Stimulated activated CD8-positive, alpha-beta memory T cell treated with anti-CD3 and anti-CD28 coated beads, Interleukin-12 subunit alpha, Interleukin-12 subunit beta, amount 100 ng/mL, for 24 hours (primary cell): Measurements from ENCODE around the gene C4orf33.
"Not testable (repeated sequence)": the region's sequence is repeated elsewhere in the genome, so short reads cannot be mapped to it uniquely, and the experiment has no call there.

Experiments
- DNase-seq: peaks from one replicate; pipeline ENCODE4 v3.0.0-alpha.2; 2020; ENCODE audit errors: extremely low read depth

Gene C4orf33, protein sequence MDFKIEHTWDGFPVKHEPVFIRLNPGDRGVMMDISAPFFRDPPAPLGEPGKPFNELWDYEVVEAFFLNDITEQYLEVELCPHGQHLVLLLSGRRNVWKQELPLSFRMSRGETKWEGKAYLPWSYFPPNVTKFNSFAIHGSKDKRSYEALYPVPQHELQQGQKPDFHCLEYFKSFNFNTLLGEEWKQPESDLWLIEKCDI

DNA sequence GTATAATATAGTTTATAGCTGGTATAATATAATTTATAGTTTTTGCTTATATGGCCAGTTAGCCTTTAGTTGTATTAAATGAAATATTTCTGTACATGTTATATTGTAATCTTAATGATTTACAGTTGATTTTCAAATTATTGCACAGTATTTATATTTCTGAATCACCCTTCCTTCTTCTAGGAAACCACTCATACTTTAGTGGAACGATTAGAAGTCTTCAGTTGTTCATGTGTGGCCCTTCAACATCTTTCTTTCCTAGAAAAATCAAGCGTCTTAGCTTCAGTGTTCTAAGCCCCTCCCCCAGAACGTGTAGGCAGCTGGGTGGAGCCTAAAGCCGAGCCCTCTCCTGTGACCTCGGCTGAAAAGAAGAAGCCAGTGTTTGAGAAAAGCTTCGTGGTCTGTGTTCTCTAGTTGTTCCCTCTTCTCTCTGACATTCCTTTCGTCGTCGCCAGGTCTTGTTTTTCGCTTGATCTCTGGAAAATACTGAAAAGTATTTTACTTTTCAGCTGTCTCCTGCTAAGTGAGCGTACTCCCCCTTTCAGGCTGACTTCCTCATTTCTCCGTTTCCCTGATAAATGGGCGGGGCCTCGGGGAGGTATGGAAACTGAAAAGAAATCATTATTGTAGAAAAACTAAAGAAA lies at the start of gene C4orf33:
TSS of gene C4orf33 (plus strand) at position 342 of the 644 bp plus-strand sequence. CDS start 6,459 bp downstream, outside the sequence.
- peak; percentile 45 for DNase-seq

DNA sequence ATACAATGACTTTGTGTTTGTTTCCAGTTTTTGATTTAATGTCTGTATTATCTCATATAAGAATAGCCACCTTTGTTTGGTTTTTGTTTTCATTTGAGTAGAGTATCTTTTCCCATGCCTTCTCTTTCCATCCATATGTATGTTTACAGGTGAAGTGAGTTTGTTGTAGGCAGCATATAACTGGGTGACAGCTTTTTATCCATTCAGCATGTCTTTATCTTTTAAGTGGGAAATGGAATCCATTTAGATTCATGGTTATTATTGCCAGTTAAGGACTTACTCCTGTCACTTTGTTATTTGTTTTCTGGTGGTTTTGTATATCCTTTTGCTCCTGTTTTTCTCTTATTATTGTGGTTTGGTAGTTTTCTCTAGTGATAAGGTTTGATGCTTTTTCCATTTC lies 36.9 kb upstream of the C4orf33 start:
- no peak for DNase-seq

DNA sequence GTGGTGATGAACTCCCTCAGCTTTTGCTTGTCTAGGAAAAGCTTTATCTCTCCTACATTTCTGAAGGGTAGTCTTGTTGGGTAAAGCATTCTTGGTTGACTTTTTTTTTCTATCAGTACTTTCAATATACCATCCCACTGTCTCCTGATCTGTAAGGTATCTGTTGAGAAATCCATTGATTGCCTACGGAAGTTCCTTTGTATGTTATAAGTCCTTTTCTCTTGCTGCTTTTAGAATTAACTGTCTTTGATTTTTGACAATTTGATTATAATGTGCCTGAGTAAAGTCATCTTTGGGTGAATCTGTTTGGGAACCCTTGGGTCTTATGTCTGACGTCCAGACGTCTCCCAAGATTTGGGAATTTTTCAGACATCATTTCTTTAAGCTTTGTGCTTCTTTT lies 33.4 kb upstream of the C4orf33 start:
- no peak for DNase-seq

DNA sequence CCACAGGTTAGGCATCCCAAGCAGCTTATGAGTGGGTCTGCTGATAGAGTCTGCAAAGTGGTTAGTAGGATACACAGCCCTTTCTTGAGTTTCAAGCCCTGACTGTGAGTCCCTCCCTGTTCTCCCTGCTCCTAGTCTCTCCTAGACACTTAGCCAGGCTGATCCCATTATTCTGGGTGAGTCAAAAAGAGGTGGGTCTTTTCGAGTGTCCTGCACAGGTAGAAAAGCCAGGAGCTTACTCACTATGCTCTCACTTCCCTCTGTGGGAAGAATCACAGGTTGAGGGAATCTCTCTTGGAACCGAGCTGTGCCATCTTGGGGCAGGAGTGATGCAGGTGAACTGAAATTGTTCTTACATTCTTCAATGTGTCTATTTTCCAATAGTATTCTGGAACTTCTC lies 32.3 kb upstream of the C4orf33 start:
- no peak for DNase-seq

DNA sequence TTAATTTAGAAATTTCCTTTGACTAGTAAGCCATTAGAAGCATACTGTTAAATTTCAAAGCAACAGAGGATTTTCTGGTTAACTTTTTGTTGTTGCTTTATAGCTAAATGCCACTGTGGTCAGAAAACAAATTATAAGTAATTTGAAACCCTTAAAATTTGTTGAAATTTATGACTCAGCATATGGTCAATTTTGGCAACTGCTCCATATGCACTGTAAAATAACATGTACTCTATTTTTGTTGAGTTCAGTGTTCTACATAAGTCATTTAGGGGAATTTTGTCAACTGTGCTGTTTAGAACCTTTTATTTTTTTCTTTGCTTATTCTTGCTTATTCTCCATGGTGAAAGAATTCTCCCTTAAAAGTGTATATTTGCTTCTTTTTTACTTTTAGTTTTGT lies 31.2 kb upstream of the C4orf33 start:
- no peak for DNase-seq

DNA sequence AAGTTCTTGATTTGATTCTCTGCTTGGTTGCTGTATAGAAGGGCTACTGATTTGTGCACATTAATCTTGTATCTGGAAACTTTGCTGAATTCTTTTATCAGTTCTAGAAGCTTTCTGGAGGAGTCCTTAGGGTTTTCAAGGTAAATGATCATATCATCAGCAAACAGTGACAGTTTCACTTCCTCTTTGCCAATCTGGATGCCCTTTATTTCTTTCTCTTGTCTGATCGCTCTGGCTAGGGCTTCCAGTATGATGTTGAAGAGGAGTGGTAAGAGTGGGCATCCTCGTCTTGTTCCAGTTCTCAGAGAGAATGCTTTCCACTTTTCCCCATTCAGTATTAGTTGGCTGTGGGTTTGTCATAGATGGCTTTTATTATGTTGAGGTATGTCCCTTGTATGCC lies 26.4 kb upstream of the C4orf33 start:
- not testable (repeated sequence) for DNase-seq

DNA sequence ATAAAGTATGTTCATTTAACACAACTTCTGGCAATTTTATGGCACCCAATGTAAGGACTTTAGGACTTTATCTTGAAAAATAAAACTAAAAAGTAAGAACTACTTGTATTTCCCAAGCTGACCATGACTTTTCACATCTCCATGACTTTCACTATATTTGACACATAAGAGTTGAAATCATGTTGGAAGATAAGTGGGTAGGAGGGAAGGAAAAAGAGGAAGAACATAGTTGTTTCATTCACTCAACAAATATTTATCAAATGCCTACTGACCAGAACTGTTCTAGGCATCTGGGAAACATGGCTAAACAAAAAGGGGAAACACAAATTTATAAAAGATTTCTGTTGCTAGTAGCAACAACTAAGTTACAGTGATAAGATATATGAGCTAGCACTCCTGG lies 18.6 kb upstream of the C4orf33 start:
- DNase-seq = no peak

DNA sequence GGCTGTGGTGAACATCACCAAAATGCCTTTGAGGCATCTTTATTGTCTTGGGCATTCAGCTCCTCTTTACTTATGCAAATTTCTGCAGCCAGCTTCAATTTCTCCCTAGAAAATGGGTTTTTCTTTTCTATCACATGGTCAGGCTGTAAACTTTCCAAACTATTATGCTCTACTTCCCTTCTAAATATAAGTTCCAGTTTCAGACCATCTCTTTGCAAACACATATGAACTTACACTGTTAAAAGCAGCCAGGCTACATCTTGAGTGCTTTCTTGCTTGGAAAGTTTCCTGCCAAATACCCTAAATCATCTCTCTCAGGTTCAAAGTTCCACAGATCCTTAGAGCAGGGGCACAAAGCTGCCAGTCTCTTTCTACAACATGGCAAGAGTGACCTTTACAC lies 15.8 kb upstream of the C4orf33 start:
- DNase-seq = no peak

DNA sequence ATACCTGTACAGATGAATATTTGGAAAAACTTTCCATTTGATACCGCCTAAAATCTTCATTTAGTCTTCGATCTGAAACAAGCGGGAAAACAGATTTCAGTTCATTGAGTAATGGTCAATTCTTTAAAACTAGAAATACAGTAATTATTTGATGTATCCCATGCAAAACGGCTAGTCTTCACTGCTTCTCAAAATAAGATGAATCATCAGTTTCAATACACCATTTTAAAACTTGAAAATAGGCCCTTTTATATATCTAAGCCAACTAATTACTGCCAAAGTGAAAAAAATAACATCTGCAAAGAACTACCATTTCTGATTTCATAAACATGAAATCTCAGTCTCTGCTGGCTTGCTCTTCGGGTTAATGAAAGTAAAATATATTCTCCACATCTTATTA lies 13.7 kb upstream of the C4orf33 start:
- DNase-seq = no peak

DNA sequence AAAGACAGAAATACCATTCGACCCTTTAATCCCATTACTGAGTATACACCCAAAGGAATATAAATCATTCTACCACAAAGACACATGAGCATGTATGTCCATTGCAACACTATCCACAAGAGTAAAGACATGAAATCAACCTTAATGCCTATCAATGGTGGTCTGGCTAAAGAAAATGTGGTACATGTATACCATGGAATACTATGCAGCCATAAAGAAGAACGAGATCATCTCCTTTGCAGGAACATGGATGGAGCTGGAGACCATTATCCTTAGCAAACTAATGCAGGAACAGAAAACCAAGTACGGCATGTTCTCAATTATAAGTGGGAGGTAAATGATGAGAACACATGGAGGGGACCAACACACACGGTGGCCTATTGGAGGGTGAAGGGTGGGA lies 10.5 kb upstream of the C4orf33 start:
- no peak for DNase-seq

DNA sequence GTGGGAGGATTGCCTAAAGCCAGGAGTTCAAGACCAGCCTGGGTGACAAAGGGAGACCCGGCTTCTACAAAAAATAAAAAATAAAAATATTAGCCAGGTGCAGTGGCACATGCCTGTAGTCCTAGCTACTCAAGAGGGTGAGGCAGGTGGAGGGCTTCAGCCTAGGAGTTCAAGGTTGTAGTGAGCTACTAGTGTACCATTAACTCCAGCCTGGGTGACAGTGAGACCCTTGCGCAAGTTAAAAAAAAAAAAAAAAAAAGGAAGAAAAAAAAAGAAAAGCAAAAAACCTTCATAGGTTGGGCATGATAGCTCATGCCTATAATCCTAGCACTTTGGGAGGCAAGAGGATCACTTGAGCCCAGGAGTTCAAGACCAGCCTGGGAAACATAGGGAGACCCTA lies 8.4 kb upstream of the C4orf33 start:
- no peak for DNase-seq

DNA sequence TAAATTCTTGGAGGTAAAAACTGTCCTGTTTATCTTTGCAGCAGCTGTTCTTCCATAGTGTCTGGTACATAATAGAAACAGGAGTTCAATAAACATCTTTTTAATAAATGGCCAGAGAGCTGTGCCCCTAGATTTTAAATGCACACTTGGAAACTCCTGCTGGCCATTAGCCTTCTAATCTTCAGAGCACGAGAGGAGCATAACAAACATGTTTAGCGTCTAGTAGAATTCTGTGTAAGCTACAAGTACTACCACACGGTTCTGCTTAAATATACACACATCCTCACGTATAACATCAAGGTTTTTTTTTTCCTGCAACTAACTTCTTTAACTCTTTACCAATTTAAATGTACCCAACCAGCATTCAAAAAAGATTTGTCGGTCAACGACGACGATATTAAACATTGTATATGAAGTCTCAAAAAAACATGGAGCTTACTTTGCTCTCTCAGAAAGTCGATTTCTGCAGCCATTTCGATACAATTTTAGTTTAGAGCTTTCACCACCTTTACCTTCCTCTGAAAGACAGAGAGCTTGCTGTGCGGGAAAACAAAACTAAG lies 3.2 kb upstream of the C4orf33 start:
- DNase-seq = no peak

DNA sequence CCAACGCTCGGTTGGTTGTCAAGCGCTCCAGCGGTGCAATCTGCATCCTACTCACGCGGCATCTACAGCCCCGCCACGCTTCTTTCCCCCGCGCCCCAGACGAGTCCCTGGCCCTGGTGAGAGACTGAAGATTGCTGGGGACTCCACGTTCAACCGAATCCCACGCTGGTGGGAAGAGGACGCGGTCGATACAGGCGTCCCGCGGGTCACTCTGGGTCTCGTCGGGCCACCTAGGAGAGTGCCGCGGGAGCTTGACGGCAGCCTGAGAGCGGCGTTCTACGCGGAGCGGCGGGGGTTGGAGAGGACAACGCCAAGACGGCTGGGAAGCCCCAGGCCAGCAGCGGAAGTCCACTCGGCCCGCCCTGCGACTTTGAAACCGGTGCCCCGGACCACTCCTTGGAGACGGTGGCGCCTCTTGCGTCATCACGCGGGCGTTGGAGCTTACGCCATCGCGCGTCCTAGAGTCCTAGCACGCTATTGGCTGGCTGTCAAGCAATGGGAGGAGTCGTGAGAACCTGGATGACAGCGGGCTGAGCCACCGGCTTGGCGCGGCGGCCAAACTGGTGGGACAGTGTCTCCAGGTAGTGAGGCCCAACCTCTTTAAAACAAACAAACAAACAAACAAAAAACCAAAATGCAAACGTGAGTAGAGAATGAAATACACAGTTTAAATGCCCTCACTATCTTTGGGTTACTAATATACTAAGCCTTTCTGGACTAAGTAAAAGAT lies 2.6 kb upstream of the C4orf33 start, which contains the start of gene SCLT1:
TSS of gene SCLT1 (minus strand) at position 349 of the 730 bp plus-strand sequence. CDS start 436 bp downstream, outside the sequence.
- DNase-seq = peak; percentile 92

DNA sequence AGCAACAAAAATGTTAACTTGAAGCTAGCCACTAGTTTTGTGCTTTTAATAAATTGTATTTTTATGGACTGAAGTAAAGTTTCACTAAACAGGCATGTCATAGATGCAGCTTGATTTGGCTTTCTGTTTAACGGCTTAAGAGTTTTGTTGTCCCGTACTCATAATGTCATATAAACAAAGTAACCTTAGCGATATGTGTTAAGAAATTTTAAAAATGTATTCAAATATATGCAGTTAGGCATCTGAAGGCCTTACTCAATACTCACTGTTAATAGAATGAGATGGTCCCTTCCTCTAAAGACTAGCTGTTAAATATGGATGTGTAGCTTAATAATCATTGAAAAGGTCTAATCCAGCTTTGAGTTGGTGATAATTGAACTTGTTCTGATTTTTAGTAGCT lies 1.6 kb upstream of the C4orf33 start:
- DNase-seq = no peak

DNA sequence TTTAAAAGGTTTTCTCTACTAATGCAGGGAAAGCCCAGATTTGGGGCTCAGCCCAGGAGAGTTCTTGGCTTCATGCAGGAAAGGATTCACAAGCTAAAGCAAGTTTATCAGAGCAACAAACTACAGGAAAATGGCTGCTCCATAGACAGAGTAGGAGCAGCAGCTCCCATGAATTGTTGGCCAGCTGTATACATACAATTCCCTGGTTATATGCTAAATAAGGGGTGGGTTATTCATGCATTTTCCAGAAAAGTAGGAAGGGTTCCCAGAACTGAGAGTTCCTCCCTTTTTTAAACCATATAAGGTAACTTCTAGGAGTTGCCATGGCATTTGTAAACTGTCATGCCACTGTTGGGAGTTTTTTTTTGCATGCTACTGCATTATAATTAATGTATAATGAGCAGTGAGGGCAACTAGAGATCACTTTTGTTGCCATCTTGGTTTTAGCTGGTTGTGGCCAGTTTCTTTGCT lies 2.6 kb downstream of the C4orf33 start:
- no peak for DNase-seq

DNA sequence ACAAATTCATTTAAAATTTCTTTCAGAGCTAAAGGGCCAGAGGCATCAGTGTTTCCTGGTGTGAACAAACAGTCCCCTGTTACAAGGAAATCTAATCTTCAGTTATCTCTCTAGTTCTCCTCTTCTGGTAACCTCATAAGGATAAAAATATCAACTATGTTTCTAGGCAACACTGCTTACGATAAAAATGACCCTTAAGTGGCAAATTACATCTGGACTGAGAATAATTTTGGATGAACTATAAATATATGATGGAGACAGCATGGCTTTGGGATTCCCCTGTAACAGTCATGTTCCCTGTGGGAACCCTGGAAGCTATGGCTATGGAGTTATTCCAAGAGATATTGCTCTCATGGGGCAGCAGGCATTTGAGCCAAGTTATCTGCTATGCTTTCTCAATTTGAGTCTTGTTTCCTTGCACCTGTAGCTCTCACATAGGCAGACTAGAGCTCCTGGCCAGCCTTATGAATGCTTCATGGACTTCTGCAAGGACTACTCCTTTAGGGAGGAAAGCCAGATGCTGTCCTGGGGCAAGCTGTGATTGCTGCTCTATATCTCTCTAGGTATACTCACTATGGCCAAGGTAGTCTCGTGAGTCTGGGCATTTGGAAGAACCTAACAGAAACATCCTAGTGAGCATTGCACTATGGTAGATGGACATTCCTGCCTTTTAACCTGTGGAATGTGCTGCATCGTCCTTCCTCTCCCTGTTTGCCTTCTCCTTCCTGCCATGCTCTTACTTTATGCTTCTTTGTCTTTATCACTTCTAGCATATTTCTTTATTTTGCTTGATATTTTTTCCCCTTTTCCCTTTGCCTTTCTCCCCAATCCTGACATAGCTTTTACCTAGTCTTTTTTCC lies 14.2 kb downstream of the C4orf33 start:
- no peak for DNase-seq

DNA sequence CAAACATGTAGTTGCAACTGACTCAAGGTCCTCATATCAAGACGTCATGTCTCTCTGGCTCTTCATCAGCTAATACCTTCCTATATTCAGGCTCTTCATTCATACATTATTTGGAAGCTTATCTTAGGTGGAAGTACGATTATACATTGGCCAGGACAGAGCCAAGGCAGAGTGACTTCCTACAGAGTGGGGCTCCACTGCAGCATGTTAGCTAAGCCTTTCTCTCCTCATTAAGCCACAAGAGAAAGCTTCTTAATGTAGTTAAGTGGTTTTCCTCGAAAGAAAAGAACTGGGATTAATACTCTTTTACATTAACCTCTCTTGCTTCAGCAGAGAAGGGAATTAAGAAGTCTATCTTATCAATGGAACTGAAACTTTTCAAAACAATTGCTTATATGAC lies 15.0 kb downstream of the C4orf33 start:
- no peak for DNase-seq

DNA sequence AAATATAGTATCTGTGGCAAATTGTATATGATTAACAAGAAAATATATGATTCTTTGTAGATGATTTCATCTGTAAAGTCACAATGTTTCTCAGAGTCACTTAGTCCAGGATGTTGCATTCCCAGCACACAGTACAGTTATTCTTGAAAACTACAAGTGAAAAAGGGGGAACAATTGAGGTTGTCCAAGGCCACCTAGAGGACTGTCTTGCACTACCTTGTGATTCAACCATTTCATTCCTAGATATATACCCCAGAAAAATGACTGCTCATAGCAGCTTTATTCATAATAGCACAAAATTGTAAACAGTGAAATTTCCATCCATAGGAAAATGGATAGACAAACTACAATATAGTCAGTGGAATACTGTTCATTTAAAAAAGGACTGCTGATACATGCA lies 16.0 kb downstream of the C4orf33 start:
- no peak for DNase-seq

DNA sequence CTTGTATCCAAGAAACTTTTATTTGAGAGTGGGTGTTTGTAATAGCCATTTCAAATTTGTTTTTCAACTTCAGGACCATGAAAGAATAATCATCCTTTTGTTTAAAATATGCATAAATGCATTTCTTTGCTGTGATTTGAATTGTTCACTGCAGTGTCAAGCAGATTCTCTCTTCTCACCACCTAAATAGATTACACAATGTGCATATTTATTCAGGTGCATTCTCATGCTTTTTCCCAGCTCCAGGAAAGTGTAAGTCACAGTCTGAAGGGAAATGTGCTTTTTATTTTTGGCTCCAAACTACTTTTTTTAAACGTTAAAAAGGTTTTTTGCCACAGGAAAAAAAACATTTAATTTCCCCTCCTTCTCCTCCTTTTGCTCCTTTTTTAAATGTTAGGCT lies 17.5 kb downstream of the C4orf33 start:
- no peak for DNase-seq

DNA sequence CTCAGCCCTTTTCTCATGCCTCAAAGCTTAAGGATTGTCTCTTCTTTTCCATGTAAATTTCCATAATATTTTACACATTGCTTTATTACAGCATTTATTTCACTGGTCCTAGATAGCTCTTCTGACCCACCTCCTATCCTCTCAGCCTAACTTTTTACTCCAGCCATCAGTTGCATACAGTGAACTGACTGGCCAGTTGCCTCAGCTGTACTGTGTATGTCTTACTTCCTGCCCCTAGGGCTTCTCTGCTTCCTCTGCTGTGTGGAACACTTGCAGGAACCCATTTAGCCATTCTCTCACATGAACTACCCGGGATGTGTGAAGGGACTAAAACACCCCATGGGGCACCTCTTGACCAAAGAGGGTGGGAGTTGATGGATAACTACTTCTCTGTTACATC lies 18.0 kb downstream of the C4orf33 start:
- DNase-seq = no peak

DNA sequence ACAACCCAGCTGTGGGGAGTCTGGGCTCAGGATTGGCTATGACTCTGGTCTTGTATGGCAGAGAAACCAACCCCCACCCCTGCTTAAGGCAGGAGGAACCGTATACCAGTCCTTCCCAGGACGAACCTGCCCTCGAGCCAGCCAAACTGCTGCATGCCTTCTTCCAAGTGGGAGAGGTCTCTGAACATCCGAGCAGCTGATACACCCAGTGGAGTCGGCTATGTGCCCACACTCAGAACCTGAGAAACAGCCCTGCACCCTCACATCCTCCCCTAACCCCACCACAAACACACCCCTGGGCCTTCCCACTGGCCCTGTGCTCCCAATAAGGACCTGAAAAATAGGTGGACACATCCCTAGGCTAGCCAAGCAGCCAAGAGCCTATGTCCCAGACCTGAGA lies 21.8 kb downstream of the C4orf33 start:
- no peak for DNase-seq

DNA sequence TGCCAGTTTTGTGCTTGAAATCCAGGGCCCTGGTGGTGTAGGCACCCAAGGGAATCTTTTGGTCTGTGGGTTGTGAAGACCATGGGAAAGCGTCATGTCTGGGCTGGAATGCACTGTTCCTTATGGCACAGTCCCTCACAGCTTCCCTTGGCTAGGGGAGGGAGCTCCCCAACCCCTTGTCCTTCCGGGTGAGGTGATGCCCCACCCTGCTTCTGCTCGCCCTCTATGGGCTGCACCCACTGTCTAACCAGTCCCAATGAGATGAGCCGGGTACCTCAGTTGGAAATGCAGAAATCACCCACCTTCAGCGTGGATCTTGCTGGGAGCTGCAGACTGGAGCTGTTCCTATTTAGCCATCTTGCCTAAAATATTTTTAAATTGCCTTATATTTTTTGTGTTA lies 30.7 kb downstream of the C4orf33 start:
- DNase-seq = not testable (repeated sequence)
